BE2C (cell line): ENCODE results near the gene ACAD10.
"Not testable (repeated sequence)": the region's sequence is repeated elsewhere in the genome, so short reads cannot be mapped to it uniquely, and the experiment has no call there.

ENCODE experiments used
- DNase-seq: peaks from one replicate; pipeline ENCODE4 v3.0.0-alpha.2; 2020
- H3K27me3 ChIP-seq: fragments of 250-450 bp; sonication (Bioruptor Pico); 2 replicates; pipeline ENCODE4 v1.5.1; 2020; ENCODE audit warnings: mild to moderate bottlenecking
- H3K36me3 ChIP-seq: fragments of 250-450 bp; sonication (Bioruptor Pico); 2 replicates; pipeline ENCODE4 v1.5.1; 2020; ENCODE audit warnings: mild to moderate bottlenecking
- H3K4me1 ChIP-seq: fragments of 250-450 bp; sonication (Bioruptor Pico); 2 replicates; pipeline ENCODE4 v1.5.1; 2020
- H3K4me3 ChIP-seq: 2 replicates; pipeline ENCODE4 v1.5.1; 2011; ENCODE audit warnings: low read depth, low read length
- H3K9me3 ChIP-seq: fragments of 250-450 bp; sonication (Bioruptor Pico); 2 replicates; pipeline ENCODE4 v1.5.1; 2020
- CTCF ChIP-seq: IDR thresholded peaks from 2 replicates; pipeline ENCODE4 v1.5.1; 2012; ENCODE audit warnings: mild to moderate bottlenecking, low read depth, low read length

Gene ACAD10

GRCh38 chr12:111728795-111729194 lies 42.9 kb downstream of the ACAD10 start:
- H3K4me1 ChIP-seq = peaks cover 7% of the 10 kb centered on the region
- no peak for DNase-seq
- TF ChIP-seq CTCF = no peak

GRCh38 chr12:111730420-111730819 lies 44.6 kb downstream of the ACAD10 start:
- Histone ChIP-seq H3K4me1 (peaks cover 7% of the 10 kb centered on the region), H3K27me3 (no peaks in the 10 kb centered on the region), H3K4me3 (no peak overlapping the region), H3K36me3 (peaks cover 6% of the 10 kb centered on the region; the same call in 1 of the 2 replicates), H3K9me3 (no peaks in the 10 kb centered on the region)
- DNase-seq = peak; percentile 26
- TF ChIP-seq CTCF = no peak

More at GRCh38 chr12:111728795-111729194, 42.9 kb downstream of the ACAD10 start:
- H3K36me3 ChIP-seq = peaks cover 2% of the 10 kb centered on the region; the same call in 1 of the 2 replicates
- H3K9me3 ChIP-seq = no peaks in the 10 kb centered on the region
- H3K27me3 ChIP-seq = no peaks in the 10 kb centered on the region
- no peak overlapping the region for H3K4me3 ChIP-seq

GRCh38 chr12:111732786-111733185 lies 46.9 kb downstream of the ACAD10 start:
- Histone ChIP-seq H3K4me1 (peaks cover 7% of the 10 kb centered on the region), H3K36me3 (peaks cover 6% of the 10 kb centered on the region; the same call in 1 of the 2 replicates), H3K9me3 (no peaks in the 10 kb centered on the region), H3K27me3 (no peaks in the 10 kb centered on the region), H3K4me3 (no peak overlapping the region)
- no peak for DNase-seq
- no peak for TF ChIP-seq CTCF

- DNase-seq = no peak
- no peak for TF ChIP-seq CTCF
- Histone ChIP-seq H3K9me3 (no peaks in the 10 kb centered on the region), H3K36me3 (peaks cover 6% of the 10 kb centered on the region; the same call in 1 of the 2 replicates), H3K4me1 (peaks cover 7% of the 10 kb centered on the region), H3K4me3 (no peak overlapping the region), H3K27me3 (no peaks in the 10 kb centered on the region)
Observed at GRCh38 chr12:111733340-111733915, 47.6 kb downstream of the ACAD10 start.

GRCh38 chr12:111739524-111739923 lies 53.7 kb downstream of the ACAD10 start:
- H3K9me3 ChIP-seq, H3K27me3 ChIP-seq, H3K36me3 ChIP-seq, DNase-seq, H3K4me3 ChIP-seq: not testable (repeated sequence)
- peaks cover 15% of the 10 kb centered on the region for H3K4me1 ChIP-seq

- Histone ChIP-seq H3K36me3 (peaks cover 6% of the 10 kb centered on the region; the same call in 1 of the 2 replicates), H3K9me3 (no peaks in the 10 kb centered on the region), H3K27me3 (no peaks in the 10 kb centered on the region), H3K4me3 (no peak overlapping the region), H3K4me1 (peaks cover 15% of the 10 kb centered on the region)
- TF ChIP-seq CTCF = no peak
- peak; percentile 54 for DNase-seq
Observed at GRCh38 chr12:111741235-111741812, 55.5 kb downstream of the ACAD10 start.
